ENCODE results near the gene DLG2.
"Not testable (repeated sequence)": the region's sequence is repeated elsewhere in the genome, so short reads cannot be mapped to it uniquely, and the experiment has no call there.

DLG2 gene

DNA sequence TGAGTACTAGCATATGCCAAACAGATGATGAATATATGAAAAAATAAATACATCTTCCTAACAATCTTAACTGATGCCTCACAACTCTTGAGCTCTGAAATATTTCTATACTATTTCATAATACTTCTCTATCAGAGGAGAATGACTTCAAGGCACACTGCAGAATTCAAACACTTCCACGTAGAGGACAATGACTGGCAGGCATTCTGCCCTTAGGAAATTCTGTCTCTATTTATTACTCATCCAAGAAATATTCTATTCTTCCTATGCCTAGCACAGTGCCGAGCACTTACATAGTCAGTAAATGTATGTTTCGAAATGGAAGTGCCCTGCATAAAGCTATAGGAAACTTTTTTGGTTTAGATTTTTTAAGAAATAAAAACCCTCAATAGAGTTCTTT is 809.1 kb downstream of the DLG2 start:
- DNase-seq: no peak

DNA sequence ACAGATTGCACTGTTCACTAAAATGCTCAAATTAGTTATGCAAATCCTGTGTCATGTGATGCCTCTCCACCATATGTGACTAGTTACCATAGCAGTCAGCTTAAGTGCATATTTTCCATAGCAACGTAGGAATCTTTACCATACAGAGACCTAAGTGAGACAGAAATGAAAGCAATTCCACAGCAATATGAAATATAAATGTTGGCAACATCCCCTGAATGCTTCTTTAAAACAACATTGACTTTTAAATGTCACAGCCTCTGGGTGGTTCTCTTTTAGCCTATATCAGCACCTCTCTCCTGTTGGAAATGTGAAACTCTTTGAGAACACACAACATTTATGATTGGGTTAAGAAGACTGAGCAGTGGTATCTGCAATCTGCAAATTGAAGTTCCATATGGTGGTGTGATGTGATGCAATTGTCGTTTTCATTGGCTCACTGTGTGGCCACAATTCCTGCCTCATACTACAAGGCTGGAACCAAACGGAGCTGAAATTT is 814.6 kb downstream of the DLG2 start:
- DNase-seq: no peak

GRCh38 chr11:84806354-84806753 is 820.8 kb downstream of the DLG2 start:
- no peak for DNase-seq

DNA sequence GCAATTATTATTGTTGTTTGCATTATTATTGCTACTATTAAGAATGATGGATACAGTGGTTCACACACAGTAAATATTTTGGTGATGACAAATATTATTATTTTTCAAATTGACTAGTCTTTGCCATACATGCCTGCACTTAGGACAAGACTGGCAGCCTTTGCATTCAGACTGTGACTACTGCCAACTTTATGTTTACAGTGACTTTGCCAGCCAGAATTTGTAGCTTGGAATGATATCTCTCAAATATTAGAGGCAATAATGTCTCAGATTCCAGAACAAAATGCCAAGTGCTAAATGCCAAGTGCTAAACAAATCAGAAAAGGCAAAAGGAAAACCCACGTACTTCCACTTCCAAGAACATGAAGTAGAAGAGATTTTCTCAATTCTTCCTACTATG is 823.1 kb downstream of the DLG2 start:
- DNase-seq: no peak

DNA sequence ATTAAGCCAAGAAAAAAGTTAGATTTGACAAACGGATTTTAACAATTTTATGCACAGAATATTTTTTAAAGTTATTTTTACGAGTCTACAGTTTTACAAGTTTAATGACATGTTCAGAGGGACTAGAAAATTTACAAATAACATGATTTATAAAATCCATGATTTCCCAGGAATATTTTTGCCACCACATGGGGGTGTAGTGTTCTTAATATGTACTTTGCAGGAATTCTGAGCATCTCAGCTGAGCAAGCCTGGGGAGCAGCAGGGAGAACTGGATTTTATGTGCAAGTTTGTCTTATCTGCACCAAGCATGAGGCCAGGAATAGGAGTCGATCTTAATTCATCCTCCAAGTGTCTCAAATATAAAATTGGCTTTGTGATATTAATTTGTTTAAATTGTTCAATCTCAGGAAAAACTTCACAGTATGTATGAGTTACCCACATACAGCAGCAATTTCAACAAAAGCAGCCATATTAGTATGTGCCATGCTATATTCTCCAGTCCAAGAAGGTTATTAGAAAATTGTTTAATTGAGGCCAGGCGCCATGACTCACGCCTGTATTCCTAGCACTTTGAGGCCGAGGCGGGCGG is 826.3 kb downstream of the DLG2 start:
- DNase-seq: no peak

- DNase-seq: no peak
Observed at GRCh38 chr11:84799112-84799511, 828.0 kb downstream of the DLG2 start.

DNA sequence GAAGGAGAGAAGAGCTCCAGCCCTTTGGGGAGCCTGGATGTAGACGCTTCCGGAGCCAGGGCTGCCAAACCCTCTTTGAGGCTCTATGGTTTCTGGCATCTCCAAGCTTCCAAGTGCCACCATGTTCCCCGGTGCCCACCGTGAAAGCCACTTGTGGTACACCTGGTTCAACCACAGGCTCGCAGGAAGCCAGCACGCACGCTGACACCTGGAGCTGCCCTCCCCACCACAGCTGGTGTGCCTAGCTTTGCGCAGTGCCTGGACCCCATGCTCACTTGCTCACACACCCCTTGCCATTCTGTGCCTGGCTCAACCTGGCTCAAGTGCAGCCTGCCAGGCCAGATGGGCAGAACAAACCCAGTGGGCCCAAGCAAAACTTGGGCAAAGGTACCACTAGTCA is 831.4 kb downstream of the DLG2 start:
- no peak for DNase-seq

- no peak for DNase-seq
Observed at GRCh38 chr11:84794663-84795443, 832.3 kb downstream of the DLG2 start.

DNA sequence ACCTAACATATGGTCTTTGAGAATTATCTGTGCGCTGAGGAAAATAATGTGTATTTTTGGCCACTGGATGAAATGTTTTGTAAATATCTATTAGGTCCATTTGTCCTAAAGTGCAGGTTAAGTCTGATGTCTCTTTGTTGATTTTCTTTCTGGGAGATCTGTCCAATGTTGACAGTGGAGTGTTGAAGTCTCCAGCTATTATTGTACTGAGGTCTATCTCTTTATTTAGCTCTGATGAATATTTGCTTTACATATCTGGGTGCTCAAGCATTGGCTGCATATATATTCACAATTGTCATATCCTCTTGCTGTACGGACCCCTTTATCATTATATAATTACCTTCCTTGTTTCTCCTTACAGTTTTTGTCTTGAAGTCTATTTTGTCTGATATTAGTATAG is 833.8 kb downstream of the DLG2 start:
- DNase-seq: no peak

DNA sequence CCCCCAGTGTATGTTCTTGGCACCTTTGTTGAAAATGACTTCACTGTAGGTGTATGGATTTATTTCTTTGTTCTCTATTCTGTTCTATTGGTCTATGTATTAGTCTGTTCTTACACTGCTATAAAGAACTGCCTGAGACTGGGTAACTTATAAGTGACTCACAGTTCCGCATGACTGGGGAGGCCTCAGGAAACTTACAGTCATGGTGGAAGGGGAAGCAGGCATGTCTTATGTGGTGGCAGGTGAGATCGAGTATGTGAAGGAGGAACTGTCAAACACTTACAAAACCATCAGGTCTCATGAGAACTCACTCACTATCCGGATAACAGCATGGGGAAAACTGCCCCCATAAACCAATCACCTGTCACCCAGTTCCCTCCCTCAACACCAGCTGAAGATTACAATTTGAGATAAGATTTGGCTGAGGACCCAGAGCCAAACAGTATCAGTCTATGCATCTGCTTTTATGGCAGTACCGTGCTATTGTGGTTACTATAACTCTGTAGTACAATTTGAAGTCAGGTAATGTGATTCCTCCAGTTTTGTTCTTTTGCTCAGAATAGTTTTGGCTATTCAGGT is 836.2 kb downstream of the DLG2 start:
- DNase-seq: no peak

DNA sequence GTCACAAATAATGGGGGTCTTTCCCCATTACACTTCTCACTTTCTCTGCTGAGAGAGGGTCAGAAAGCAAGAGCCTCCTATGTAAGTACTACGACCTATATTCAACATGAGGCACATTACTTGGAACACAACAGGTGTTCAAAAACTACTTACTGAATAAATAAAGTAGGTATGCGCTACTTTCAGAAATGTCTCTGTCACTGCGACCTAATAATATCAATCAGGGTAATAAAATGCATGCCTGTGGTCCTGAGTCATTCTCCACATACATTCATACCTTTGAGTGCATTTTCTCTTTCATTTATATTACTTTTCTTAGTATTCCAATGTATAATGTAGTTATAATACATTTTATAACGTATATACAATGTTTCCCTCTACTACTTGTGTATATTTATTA is 838.9 kb downstream of the DLG2 start:
- no peak for DNase-seq

GRCh38 chr11:84784158-84784557 is 843.0 kb downstream of the DLG2 start:
- DNase-seq: not testable (repeated sequence)

- DNase-seq: no peak
Observed at GRCh38 chr11:84780689-84781293, 846.4 kb downstream of the DLG2 start.

DNA sequence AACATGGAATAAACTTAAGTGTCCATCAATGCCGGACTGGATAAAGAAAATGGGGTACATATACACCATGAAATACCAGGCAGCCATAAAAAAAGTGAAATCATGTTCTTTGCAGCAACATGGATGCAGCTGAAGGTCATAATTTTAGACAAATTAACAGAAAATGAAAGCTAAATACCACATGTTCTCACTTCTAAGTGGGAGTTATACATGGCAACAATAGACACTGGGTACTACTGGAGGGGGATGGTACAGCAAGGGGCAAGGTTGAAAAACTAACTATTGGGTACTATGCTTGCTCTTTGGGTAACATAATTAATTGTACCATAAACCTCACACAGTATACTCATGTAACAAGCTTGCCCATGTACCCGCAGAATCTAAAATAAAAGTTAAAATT is 851.6 kb downstream of the DLG2 start:
- DNase-seq: no peak

GRCh38 chr11:84763931-84764330 is 863.2 kb downstream of the DLG2 start:
- DNase-seq: no peak

- DNase-seq: no peak
Observed at GRCh38 chr11:84757711-84758110, 869.4 kb downstream of the DLG2 start.

GRCh38 chr11:84751371-84751770 is 875.8 kb downstream of the DLG2 start:
- DNase-seq: no peak

GRCh38 chr11:84747871-84748270 is 879.3 kb downstream of the DLG2 start:
- no peak for DNase-seq

- DNase-seq: no peak
Observed at GRCh38 chr11:84740050-84740449, 887.1 kb downstream of the DLG2 start.

- no peak for DNase-seq
Observed at GRCh38 chr11:84724256-84724655, 902.9 kb downstream of the DLG2 start.

DNA sequence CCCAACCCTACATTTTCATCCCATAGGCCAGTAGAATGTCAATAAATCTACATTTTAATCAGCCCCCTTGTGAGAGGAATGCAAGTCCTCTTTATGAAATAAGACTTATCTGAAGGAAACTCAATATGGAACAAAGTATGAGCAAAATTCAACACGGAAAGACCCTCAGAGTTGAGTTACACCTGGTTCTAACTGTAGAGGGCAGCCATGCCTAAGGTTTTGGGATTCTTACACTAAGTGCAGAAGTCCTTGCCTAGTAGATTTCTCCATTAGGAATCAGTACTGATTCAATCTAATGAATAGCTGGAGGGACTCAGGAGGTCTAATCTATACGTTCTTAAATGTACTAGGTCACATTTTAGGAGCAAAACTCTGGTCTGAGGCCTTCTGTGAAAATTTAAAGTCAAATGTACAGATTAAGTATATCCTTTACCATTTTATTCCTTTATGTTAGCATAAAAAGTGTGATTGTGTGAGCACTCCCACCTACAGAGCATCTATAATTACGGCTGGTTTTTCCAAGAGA is 904.5 kb downstream of the DLG2 start:
- DNase-seq: no peak

DNA sequence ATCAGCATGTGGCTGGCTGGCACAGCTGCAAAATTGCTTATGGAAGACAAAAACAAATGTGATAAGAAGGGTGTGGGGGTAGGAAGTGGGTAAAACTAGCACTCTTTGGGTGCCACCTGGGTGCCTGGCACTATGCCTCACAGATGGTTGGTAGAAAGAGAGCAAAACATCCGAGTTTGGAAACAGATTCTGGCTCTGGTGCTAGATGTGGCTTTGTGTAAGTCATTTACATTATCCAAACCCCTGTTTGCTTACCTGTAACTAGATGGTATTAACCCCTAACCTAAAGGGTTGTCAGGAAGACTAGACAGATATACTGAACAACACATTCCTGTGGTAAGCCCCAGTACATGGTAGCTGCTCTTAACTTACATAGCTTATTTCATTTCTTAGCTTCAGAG is 905.6 kb downstream of the DLG2 start:
- no peak for DNase-seq

DNA sequence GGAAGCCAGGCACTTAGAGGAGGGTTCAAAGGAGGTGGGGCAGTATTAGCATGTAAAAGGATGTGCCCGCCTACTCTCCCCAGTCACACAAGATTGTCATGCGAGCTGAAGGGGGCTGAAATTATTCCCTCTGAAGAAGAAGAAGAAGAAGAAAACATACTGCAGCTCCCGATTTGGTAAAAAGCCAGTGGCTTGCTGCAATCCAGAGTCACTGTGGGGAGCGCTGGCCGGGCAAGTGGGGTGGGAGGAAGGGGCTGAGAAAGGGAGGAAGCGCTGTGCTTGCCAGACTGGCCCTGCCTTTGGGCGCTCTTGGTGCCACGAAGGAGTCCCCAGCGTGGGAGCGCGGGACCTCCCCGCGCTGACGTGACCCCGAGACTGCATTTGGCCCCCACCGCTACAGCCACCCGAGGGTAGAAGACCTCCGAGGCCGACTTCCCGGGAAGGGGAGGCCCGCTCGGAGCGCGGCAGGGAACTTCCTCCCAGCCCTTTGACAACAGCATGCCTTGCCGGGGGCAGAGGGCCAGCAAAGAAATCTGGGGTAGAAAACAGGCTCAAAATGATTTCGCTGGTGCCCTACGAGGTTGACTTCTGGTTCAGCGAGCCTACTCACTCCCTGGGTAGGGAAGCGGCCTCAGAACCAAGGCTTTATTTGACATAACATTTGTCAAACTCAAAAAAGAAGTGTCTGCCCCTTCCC is 906.3 kb downstream of the DLG2 start:
- DNase-seq: no peak

Measured in activated CD4-positive, alpha-beta T cell treated with anti-CD3 and anti-CD28 coated beads, Interleukin-2, Interleukin-6, amounts not matched to agents 100 ng/mL and 50 ng/mL, durations not matched to agents 16 hours and 8 hours (primary cell).